SIG-M5 treated with dmso at 0.1 percent for 504 hours (cell line): ENCODE measurements around the gene TBC1D22B.

Source experiments
- DNase-seq: peaks from one replicate; lab custom pipeline; 2025; ENCODE audit not compliant: unreplicated experiment; lab: John Stamatoyannopoulos, UW

TBC1D22B gene

DNA sequence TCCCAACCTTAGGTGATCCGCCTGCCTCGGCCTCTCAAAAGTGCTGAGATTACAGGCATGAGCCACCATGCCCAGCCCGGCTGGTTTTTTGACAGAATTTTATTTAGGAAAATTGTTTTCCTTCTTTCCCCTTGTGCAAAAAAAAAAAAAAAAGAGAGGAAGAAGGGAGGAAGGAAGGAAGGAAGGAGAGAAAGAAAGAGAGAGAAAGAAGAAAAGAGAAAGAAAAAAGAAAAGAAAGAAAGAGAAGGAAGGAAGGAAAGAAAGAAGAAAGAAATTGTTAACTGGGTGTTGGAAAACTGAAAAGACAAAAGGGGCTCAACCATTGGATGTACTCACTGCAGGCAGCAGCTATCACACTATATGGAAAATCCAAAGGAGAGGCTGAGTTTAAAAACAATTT is 94.8 kb downstream of the TBC1D22B start:
- no peak for DNase-seq

DNA sequence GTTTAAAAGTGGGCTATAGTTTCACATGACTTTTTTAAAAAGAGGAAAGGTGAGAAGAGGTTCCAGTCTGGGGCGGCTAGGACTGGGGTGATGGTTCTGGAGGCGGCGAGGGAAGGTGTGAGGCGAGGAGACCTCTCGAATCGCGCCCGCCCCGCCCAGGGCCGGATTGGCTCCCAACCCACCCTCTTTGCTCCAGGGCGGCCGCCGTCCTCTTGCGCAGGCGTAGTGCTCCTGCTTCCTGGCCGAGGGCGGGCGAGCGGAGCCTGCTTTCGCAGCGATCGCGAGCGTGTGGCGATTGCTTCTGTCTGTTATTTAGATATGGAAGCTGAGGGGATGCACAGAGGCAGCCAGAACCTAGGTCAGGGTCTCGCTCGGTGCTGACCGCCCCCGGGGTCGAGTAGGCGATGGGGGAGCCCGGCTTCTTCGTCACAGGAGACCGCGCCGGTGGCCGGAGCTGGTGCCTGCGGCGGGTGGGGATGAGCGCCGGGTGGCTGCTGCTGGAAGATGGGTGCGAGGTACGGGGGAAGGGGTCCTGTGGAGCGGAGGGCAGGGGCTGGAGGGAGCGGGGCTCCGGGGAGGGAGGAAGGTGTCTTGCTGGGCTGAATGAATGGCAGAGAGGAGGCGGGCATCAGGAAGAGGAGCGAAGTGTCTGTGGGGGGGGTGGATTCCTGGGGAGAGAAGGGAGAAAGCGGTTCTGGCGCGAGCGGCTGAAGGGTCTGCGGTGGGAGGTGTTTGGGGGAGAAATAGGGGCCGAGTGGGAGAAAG is 96.4 kb downstream of the TBC1D22B start, which contains the start of gene RNF8:
Gene RNF8 (plus strand): TSS at position 223 of the 765 bp plus-strand sequence. CDS start 182 bp downstream, at position 405.
- peak; percentile 71 for DNase-seq

DNA sequence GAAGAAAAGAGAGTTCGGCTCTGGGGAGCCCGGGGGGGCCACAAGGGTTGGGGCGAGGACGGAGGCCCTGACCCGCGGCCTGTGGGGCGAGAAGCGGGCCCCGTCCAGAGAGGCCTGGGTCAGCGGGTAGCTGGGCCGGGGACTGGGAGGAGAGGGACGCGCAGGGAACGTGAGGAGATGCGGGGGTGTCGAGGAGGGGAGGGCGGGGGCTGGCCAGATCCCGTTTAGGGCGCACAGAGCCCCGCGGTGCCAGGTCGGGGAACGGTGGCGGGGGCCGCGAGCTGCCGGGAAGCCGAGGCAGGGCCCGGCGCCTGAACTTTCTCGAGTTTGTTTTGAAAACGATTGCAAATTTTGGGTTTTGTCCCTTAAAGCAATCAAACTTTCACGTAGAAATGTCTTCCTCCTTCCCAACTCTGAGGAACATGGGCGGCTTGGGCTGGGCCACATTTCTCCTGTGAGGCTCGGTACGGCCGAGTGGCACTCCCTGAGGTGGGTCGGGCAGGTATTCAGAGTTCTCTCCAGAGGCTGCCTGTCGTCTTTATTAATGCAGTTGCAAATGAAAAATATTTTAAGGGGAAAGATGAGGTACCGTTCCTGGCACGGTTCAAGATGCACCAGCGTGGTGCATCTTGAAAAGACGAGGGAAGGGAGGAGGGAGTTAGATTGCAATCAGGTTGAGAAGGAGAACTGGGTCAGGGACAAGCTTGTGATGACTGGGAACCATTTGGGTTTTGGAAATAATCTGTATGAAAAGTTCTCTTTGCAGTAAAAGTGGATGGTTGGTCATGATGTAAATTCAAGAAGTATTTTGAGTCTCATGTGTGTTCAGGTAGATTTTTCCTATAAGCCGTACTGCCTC is 97.2 kb downstream of the TBC1D22B start:
- DNase-seq: no peak

DNA sequence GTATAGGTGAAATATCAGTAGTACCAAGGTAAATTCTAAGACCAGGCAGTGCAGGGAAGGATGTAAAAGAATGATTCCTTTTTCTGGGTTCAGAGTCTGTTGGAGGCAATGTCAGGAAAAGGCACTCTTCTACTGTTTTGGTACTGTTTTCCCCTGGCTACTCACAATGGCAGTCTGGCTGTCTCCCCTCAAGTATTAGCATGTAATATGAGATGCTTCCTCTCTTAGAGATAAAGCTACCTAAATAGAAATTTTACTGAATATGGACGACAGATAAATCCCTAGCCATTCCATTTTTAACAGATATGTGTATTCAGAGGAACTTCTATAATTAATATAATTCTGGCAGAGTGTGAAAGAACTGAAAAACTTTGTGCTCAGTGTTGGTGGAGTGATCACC is 99.7 kb downstream of the TBC1D22B start:
- DNase-seq: no peak

DNA sequence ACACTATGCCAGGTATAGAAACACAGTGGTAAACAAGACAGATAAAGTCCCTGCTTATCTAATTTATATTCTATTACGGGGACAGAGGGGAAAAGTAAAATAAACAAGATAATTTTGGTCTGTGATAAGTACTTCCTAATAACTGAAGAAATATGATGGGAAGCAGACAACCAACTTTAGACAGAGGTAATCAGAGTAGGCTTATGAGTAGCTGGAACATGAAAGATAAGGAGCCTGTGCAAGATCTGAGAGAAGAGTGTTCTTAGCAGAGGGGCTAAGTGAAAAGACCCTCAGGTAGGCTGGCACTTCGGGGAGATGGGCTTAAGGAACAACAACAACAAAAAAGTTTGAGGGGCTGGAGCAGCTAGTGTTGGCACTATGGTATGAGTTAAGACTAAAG is 100.3 kb downstream of the TBC1D22B start:
- DNase-seq: no peak

DNA sequence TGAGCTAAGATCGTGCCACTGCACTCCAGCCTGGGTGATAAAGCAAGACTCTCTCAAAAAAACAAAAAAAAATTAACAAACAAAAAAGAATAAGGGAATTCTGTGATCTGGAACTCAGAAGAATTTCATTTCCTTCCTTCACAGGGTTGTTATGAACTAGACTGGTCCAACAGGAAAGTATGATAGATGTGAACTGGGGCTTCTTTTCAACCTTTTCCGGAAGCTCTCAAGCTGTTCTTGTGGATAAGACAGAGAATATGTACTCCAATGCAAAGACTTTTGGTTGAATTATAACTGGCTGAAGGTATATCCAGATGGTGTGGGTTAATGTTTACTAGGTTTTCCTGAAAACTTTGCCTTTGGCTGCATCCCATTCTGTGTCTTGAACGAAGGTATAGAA is 101.5 kb downstream of the TBC1D22B start:
- DNase-seq: no peak

DNA sequence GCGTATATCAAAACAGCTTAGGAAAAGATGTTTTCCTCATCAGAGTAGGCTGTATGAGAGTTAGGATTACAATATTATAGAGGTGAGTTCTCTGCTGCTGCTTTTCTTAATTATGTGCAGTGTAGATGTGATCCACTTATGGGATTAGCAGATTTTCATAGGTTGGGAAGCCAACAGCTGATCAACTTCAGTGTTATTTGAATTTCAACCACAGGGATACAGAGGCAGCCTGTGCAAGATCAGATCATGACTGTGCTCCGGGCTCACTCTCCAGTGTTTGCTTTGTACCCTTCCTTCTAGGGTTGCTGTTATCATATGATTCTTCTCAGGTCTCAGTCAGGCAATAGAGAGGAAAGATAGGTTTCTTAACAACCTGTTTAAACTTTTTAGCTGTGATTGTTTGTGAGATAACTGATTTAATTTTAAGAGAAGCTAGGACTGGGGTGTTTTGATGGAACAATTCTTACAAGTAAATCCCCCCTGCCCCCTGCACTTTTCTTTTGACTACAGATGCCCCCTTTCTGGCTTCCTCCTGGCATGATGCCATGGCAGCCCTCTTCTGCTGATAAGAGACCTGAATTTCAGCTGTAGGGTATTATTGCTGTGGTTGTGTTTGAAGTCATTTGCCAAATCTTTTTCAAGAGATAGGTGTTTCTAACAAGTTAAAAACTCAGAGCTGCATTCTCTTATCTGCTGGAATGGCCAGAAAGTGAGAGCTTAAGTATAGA is 104.7 kb downstream of the TBC1D22B start:
- no peak for DNase-seq

DNA sequence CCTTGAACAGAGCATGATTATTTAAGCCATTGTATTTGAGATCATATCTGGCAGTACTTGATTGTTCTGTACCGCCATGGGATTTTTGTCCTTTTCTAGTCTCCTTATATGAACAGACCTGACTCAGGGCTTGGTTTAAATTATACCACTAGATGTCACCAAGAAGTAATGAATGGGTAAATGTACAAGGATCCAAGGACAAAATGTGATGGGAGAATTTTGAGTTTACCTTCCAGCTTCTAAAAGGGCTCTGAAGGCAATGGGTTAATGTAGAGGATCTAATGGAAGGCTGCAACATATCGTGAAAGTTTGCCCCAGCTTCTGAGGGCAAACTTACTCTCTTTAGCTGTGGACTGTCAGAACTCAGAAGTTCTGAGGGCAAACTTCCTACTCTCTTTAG is 108.2 kb downstream of the TBC1D22B start:
- DNase-seq: peak; percentile 5

DNA sequence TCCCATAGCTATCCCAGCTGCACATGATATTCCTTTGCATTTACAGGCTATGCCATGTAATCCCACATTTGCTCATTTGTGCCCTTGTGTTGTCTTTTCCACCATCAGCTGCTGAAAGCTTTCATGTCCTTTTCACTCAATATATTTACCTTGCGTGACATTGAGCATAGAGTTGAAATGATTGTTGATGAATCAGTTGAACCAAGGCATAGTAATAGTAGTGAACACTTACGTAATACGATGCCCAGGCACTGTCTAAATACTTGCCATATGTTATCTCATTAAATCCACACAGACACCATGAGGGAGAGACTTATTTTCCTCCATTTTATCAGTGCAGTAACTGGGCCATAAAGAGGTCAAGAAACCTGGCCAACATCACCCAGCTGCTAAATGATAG is 109.3 kb downstream of the TBC1D22B start:
- DNase-seq: no peak

DNA sequence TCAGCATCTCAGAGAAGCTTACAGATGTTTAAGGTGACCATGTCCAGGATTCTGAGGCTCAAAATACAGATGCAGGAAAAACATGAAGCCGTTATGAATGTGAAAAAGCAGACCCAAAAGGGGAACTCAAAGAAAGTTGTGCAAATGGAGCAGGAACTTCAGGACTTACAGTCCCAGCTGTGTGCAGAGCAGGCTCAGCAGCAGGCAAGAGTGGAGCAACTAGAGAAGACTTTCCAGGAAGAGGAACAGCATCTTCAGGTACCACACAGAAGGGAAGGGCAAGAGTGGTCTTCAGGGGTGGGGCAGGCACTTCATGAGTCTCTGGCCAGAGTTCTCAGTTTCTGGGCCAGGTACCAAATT is 111.4 kb downstream of the TBC1D22B start:
- peak; percentile 52 for DNase-seq

DNA sequence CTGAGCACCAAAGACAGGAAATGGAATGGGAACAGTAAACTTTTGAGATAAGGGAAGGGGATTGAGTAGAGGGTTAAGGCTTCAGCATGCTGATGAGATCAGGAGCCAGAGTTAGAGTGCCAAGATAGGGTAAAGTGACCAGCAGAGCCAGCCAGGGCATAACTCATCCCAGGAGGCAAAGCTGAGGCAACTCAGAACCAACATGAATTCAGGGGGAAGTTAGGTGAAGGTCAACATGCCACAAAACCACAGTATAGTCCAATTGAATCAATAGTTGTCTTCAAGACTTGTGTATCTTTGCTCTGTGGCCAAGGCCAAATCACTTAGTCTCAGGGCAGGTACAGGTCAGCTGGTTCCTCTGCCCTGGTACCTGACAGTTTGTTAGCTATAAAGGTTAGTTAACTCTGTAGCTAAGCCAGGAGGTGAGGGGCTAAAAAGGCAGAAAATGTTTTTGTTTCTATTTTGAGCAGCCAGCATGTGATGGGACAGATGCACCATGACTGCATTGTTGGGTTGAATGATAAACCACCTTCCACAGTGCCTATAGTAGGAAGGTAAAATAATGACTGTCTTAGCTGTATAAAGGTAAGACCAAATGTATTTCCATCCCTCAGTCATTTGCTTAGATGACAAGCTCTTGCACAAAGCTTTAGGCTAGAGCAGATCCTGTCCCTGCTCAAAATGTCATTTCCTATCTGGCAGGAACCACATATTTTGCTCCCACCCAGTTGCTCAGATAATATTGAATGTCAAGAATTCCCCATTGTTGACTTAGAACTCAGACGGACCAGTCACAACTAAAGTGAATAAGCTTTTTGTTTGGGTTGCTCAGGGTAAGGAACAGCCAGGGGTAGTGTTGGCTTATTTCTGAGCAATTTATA is 112.0 kb downstream of the TBC1D22B start:
- no peak for DNase-seq

DNA sequence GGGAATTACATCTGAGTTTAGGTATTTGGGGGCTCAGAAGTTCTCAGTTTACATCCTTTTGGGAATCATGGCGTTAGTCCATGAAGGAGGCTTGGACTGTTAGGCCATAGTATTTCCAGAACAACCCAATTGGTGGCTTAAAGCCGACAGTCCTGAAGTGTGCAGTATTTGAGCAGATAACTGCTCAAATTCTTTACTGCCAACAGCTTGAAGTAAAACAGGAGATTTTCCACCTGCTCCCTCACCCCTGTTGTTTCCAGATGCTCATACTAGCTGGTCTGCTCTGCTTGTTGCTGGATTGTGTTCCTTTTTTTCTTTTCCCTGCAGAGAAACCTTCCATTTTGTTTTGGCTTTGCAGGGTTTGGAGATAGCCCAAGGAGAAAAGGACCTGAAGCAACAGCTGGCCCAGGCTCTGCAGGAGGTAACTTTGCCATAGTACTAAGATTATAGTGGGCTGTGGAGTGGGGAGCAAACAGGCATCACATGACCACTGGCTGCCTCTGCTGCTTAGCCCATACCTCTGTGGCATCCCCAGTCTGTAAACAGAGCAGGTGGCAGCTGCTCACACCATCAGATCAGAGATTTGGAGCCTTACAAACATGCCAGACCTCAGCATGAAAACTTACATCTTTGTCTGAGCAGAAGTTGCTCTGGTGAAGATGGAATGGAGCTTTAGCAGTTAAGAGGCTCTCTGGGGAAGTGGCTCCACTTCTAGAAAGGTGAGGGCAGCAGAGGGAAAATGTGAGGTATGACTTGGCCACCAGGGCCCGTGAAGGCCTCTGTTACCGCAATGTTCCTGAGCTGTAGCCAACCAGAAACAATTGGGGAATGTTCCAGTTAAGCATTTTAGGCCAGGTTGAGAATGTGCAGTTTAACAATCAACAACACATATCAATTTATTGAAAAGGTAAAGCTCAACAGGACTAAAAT is 113.8 kb downstream of the TBC1D22B start:
- no peak for DNase-seq

DNA sequence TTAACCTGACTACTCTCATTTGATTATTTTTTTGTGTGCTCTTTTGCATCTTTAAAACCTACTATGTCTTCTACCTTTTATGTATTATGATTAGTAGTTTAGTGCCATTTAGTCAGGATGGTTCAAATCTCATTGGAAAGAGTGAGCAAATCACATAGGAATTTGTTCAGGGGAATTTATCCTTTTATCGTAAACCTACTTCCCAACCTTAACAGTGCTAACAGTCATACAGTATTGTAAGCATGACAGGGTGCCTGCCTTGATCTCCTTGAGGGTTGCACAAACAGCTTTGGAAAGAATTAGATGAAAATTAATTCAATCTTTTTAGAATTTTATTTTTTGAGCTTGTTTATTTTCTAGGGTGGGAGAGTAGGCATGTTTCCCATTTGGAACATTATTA is 114.5 kb downstream of the TBC1D22B start:
- DNase-seq: no peak

DNA sequence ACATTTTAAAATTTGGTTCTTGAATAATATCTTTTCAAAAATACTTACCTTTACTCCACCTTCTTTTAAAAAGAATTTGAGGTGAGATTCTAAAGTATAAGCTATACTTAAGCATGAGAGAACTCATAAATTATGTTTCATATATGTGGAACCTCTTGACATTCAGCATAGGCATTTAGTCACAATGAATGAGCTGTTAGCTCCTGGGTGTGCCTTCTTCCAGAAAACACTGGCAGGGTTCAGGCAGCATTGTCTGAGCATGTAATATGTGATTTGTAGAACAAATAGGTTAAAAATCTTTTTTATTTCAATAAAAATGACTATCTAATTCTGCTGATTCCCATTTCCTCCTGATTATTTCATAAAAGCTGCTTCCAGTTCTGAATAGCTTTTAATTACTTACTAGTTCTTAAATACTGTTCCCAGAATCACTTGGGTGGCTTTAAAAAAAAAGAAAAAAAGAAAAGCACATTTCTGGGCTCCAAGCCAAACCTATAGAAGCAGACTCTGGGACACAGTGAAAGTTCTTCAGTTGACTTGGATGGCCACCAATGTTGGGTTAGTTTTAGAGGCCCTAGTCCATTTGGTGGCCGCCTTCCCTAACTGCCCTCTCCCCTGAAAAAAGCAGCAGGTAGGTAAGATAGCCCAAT is 116.4 kb downstream of the TBC1D22B start:
- DNase-seq: no peak

DNA sequence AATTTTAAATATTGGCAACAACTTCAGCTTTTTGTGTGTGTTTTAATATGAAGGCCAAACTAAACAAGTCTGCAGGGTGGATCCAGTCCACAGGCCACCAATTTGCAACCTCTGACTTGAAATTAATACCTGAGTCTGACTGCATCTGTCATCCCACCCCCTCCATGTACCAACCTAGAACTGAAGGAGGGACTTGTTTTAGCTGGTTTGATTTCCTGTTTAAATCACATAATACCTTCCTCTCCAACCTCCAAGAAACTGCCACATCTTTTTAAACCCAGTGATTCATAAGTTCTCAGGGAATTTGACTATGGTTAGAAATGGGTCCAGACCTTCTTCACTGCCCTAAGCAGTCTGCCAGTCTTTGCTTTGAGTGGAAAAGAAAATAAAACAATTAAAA is 117.8 kb downstream of the TBC1D22B start:
- no peak for DNase-seq

DNA sequence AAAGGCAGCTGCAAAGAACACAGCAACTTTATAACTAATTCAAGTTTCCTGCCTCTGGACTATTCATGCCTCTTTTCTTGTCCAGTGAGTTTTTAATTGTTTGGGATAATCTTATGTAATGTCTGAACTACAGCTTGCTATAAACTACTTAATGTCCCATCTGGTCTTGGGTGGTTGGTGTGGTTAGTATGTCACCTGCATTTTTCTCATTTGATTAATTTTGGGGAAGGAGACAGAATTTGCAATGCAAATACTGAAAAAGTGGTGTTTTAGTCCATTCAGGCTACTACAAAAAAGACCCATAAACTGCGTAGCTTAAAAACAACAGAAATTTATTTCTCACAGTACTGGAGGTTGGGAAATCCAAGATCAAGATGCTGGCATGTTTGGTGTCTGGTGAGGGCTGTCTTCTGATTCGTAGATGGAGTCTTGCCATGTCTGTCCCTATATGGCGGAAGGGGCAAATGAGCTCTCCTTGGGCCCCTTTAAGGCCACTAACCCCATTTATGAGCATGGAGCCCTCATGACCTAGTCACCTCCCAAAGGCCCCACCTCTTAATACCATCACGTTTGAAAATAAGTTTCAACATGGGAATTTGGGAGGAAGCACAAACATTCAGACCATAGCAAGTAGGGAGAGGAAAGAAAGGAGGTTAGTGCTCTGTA is 118.6 kb downstream of the TBC1D22B start:
- DNase-seq: no peak

DNA sequence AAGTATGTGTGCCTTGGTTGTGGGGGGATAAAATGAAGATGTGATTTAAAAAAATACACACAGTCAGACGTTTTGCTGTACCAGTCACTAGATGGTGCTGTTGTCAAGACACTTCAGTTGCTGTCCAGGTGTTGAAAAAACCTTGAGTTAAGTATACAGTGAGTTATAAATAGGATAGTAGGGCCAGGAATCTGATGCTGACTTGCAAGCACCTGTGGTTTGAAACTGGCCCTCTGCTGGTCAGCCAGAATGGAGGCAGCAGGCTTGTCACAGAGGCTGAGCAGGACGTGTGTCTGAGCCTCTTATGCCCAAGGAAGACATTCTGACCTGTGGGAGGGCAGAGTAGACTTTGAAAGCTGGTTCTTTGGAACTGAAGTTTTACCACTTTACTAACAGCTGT is 124.0 kb downstream of the TBC1D22B start:
- peak; percentile 58 for DNase-seq
